Measurements from ENCODE around the gene HOXD13. TPM values are rescaled to one million over a fixed set of nuclear protein-coding genes. Genes with fewer than 3 reads are reported as not detected.

Gene HOXD13
- 1 to 10 TPM in 1 of 4 donors, not detected in 3; 1.1 TPM for total RNA-seq

DNA sequence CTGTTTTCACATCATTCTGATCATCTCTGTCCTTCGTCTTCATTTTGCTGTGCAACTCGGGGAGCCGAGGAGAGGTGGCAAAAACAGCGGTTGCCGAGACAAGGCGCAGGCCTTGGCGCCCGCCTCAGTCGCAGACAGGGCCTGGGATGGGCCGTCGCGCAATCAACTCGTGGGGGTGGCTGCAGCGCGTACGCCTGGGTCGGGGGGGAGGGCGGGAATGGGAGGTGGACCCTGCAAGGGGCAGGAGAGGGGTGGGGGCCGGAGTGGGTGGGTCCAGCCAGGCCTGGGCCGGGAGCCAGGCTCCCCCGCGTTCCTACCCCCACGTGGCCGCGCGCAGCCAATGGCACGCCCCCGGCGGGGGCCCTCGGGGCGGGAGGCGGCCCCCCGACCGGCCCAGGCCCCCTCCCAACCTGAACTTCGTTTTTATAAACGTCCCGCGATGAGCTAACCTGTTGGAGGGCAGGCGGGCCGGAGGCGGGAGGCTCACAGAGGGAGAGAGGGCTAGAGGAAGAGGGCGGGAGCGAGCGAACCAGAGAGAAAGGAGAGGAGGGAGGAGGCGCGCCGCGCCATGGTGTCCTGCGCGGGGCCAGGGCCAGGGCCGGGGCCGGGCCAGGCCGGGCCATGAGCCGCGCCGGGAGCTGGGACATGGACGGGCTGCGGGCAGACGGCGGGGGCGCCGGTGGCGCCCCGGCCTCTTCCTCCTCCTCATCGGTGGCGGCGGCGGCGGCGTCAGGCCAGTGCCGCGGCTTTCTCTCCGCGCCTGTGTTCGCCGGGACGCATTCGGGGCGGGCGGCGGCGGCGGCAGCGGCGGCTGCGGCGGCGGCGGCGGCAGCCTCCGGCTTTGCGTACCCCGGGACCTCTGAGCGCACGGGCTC, at the start of gene HOXD13:
TSS of gene HOXD13 (plus strand) at position 452 of the 875 bp plus-strand sequence. CDS start at position 622, 170 bp downstream.
- TF ChIP-seq, protein P1, sequence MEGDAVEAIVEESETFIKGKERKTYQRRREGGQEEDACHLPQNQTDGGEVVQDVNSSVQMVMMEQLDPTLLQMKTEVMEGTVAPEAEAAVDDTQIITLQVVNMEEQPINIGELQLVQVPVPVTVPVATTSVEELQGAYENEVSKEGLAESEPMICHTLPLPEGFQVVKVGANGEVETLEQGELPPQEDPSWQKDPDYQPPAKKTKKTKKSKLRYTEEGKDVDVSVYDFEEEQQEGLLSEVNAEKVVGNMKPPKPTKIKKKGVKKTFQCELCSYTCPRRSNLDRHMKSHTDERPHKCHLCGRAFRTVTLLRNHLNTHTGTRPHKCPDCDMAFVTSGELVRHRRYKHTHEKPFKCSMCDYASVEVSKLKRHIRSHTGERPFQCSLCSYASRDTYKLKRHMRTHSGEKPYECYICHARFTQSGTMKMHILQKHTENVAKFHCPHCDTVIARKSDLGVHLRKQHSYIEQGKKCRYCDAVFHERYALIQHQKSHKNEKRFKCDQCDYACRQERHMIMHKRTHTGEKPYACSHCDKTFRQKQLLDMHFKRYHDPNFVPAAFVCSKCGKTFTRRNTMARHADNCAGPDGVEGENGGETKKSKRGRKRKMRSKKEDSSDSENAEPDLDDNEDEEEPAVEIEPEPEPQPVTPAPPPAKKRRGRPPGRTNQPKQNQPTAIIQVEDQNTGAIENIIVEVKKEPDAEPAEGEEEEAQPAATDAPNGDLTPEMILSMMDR (IDR thresholded peaks at IDR 0.05; ENCODE audit: low read depth) = no peak

DNA sequence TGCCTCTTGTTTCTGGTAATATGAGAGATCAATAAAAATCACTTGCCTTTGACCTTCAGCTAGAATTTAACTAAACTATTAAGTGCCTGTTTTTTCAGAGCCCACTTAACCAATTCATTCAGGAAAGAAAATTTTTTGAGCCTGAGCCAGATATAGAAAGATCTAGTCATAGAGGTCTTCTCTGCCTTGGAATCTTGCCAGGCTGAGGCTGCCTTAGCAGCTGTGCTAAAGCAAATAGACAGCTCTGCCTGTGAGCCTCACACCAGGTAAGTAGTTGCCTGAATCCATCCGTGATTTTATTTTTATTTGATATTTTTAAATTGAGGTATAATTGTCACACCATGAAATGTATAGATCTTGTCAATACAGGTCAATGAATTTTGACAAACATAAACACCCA, 36.1 kb upstream of the HOXD13 start:
- TF ChIP-seq, protein P1 (IDR thresholded peaks at IDR 0.05; ENCODE audit: low read depth) = no peak

DNA sequence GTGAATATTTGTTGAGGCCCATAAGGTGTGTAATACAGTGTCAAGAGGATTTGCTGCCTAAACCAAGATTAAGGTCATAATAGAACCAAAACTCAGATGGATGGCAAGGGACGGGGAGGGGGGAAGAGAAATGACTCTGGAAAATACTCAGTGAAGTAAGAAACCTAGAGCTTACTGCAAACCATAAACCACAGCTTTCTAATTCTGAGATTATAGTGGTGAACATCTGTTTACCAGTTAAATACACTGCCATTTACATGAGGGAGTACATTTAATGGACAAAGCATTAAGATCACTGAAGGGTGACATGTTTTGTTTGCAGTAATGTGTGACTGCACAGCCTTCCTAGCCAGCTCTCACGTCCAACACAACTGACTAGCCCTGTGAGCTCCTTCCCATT, 28.6 kb upstream of the HOXD13 start:
- TF ChIP-seq, protein P1 (IDR thresholded peaks at IDR 0.05; ENCODE audit: low read depth) = no peak

DNA sequence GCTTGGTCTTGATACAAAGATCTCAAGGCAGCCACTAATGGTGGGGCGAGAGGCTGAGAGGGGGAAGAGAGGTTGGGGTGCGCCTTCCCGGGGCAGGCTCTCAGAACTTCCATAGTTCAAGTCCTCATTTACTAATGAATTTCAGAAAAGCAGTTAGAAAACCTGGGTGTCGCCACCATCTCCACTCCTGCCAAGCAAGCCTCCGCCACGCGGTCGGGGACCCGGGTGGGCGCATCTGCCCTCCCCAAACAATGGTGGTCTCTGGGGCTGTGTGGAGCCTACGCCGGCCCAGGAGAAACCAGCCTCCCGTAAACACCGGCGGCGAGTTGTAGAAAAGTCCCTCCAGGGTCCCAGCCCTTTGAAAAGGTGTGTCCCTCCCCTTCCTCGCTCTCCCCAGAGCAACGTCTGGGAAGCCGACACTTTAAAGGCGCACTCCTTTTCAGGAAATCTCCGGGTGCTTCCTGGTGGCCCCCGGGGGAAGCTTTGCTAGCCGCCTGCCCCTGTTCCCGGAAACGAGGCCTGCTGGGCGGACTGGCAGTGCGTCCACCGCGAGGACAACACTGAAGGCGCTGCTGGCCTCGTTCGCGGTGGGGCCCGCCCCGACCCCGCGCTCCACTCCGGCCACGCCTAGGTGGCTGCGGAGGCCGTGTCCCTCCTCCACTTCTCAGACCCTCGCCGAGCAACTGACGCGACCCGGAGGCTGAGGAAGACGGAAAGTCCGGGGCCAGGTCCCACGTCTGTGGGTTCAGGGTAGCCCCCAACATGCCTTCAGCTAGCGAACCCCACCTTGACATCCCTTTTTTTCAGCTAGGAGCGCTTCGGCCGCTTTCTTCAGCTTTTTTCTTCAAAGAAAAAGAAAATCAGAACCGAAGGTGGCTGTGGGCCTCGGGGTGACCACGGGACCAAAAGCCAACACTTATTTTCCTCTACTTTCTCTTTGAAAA, 25.6 kb upstream of the HOXD13 start:
- TF ChIP-seq, protein P1 (IDR thresholded peaks at IDR 0.05; ENCODE audit: low read depth) = no peak

DNA sequence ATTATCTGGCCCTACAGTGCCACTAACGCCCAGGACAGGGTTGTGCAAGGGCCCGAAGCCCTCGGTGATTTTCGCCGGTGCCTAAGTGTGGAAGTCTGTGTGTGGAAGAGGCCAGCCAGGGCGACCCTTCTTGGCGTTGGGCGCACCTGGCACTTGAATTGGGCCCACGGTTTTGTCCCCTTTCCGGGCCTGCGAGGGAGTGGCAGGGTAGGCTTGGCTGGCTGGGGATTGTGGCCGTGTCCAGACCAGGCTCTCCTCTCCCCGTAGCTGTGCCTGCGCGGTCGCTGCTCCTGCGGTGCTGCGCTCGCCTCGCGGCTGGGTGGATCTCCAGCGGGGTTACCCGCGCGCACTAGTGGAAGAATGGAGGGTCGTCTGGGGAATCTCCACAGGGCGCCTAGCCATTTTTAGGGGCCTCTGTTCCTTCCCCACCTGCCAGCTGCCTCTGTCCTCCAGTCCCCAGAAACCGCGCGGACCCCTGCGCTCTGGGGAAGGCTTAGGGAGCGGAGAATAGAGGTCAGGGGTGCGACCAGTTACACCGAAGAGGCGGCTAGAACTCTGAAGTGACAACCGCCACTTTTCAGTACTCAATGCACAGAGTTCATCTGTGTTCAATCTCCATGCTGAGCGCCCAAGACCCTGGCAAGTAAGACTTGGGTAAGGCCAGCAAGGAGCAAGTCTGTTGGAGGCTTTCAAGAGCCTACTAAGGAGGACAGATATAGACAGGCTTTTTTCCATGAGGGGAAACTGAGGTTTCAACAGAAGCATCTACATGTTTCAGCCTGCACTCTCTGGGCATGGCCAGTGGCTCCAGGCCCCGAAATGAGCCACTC, 24.7 kb upstream of the HOXD13 start:
- TF ChIP-seq, protein P1 (IDR thresholded peaks at IDR 0.05; ENCODE audit: low read depth) = no peak

DNA sequence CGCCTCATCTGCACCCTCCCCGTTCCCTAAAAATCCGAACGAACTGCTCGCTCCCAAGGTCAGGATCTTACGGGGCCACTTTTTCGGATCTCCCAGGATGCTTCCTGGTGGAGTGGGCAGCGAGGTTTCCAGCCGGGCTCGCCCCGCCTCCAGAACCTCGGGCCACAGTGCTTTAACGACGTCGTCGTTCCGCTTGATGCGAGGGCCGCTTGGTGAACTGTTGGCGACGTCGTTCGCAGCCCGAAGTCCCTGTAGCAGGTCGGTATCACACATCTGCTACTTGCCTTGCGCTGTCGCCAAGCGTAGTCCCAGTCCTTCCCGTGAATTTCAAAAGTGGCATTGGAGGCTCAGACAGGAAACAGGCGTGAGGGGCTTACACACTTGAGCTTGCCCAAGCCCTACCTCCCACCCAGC, 24.1 kb upstream of the HOXD13 start:
- TF ChIP-seq, protein P1 (IDR thresholded peaks at IDR 0.05; ENCODE audit: low read depth) = no peak

Measured in subcutaneous adipose tissue (tissue), 4 donors.